Suprapubic skin (tissue), 4 donors: ENCODE measurements around the gene SLC32A1.

Experiments used
- EP300 ChIP-seq: sonication (generic); formaldehyde crosslinking; IDR thresholded peaks from one replicate; pipeline ENCODE4 v1.6.1; 2017; ENCODE audit warnings: antibody characterized with exemption
- POLR2A ChIP-seq, 2 donors: fragments of 450-650 bp; IDR thresholded peaks; one replicate each; pipeline ENCODE4 v1.6.1; 2017; ENCODE audit warnings: antibody characterized with exemption in 2 of 2, mild to moderate bottlenecking in 2 of 2, moderate library complexity in 2 of 2
- POLR2AphosphoS5 ChIP-seq, 3 donors: sonication (generic); formaldehyde crosslinking; IDR thresholded peaks; one replicate each; pipeline ENCODE4 v1.6.1; 2017; ENCODE audit warnings: antibody characterized with exemption in 3 of 3
- TF ChIP-seq, protein P1 (sequence below), 2 donors: fragments of 200-600 bp in 1 of 2; fragments of 450-650 bp in 1 of 2; sonication (generic) in 1 of 2; IDR thresholded peaks; one replicate each; pipeline ENCODE4 v1.5.1; 2016 to 2019; ENCODE audit warnings: antibody characterized with exemption in 2 of 2, mild to moderate bottlenecking in 1 of 2, moderate library complexity in 1 of 2

DNA sequence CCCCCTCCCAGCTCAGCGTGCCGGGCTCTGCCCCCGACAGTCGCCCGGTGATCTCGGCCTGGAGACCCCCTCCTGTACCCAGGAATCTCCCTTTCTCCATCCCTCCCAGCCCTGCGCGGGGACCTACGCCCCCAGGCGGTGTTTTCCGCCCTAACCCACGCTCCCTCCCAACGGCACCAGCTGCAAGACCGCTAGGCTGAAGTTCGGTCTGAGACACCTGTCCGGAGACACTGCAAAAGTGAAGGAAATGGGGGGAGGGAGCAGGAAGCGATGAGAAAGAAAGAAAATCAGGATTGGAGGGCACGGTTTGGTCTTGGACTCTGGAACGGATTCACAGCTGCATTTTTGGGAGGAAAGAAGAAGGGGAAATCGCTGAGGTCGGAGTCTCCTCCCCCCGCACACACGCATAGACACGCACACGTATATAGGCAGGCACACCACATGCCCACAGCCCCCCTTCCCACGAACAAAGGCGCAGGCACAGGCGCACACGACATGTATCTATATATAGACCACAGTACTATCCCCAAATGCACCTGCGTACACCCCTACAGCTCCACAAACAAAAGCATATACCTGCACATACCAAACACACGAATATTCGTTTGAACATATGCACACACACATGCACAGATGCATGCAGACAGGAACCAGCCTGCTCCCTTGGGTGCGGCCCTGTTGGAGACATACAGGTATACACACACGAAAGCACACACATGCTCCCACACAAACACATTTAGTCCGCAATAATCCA lies 1.0 kb downstream of the SLC32A1 start:
- TF ChIP-seq, protein P1, sequence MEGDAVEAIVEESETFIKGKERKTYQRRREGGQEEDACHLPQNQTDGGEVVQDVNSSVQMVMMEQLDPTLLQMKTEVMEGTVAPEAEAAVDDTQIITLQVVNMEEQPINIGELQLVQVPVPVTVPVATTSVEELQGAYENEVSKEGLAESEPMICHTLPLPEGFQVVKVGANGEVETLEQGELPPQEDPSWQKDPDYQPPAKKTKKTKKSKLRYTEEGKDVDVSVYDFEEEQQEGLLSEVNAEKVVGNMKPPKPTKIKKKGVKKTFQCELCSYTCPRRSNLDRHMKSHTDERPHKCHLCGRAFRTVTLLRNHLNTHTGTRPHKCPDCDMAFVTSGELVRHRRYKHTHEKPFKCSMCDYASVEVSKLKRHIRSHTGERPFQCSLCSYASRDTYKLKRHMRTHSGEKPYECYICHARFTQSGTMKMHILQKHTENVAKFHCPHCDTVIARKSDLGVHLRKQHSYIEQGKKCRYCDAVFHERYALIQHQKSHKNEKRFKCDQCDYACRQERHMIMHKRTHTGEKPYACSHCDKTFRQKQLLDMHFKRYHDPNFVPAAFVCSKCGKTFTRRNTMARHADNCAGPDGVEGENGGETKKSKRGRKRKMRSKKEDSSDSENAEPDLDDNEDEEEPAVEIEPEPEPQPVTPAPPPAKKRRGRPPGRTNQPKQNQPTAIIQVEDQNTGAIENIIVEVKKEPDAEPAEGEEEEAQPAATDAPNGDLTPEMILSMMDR (IDR thresholded peaks at IDR 0.05): no peak
- TF ChIP-seq EP300: no peak
- TF ChIP-seq POLR2A (IDR thresholded peaks at IDR 0.05): no peak
- TF ChIP-seq POLR2AphosphoS5 (IDR thresholded peaks at IDR 0.05): no peak
